GM10266 (cell line): Measurements from ENCODE around the gene ZNF593.

Source experiments
- DNase-seq: peaks from one replicate; pipeline ENCODE4 v3.0.0; 2012; ENCODE audit errors: extremely low spot score
- CTCF ChIP-seq: IDR thresholded peaks from 2 replicates; pipeline ENCODE4 v1.5.1; 2012; ENCODE audit warnings: mild to moderate bottlenecking, low read depth; ENCODE audit not compliant: control insufficient read depth, insufficient read depth; ENCODE audit errors: missing control alignments

Gene ZNF593

GRCh38 chr1:26126321-26127084, 43.2 kb upstream of the ZNF593 start:
- peak; percentile 62 for DNase-seq
- TF ChIP-seq CTCF = no peak

GRCh38 chr1:26127235-26128163, 42.2 kb upstream of the ZNF593 start:
- TF ChIP-seq CTCF = no peak

GRCh38 chr1:26129778-26130177, 39.9 kb upstream of the ZNF593 start:
- no peak for TF ChIP-seq CTCF
- no peak for DNase-seq

More at GRCh38 chr1:26127235-26128163, 42.2 kb upstream of the ZNF593 start:
- no peak for DNase-seq

GRCh38 chr1:26130695-26131094, 39.0 kb upstream of the ZNF593 start:
- no peak for TF ChIP-seq CTCF
- DNase-seq = no peak

GRCh38 chr1:26132128-26132833, 37.4 kb upstream of the ZNF593 start:
- DNase-seq = no peak

GRCh38 chr1:26132834-26133167, 36.9 kb upstream of the ZNF593 start:
- TF ChIP-seq CTCF = no peak
- DNase-seq = no peak

More at GRCh38 chr1:26132128-26132833, 37.4 kb upstream of the ZNF593 start:
- TF ChIP-seq CTCF = no peak
